GM18868 (cell line): ENCODE results near the gene ACSF3.

Experiments
- ATAC-seq: cut with Tn5 transposase; IDR thresholded peaks from one replicate; pipeline ENCODE4 v1.9.1; 2021; ENCODE audit warnings: mild to moderate bottlenecking, moderate library complexity; ENCODE audit not compliant: unreplicated experiment

The ACSF3 gene

GRCh38 chr16:89142474-89143195 is 49.0 kb downstream of the ACSF3 start:
- no peak for ATAC-seq

GRCh38 chr16:89143201-89143741 is 49.6 kb downstream of the ACSF3 start:
- no peak for ATAC-seq

- ATAC-seq = no peak
Observed at GRCh38 chr16:89143911-89144675, 50.4 kb downstream of the ACSF3 start.

GRCh38 chr16:89144681-89145080 is 51.0 kb downstream of the ACSF3 start:
- ATAC-seq = no peak

GRCh38 chr16:89145406-89146161 is 51.9 kb downstream of the ACSF3 start:
- ATAC-seq = no peak

GRCh38 chr16:89146211-89147005 is 52.8 kb downstream of the ACSF3 start:
- no peak for ATAC-seq

GRCh38 chr16:89147085-89147817 is 53.6 kb downstream of the ACSF3 start:
- ATAC-seq = no peak

- no peak for ATAC-seq
Observed at GRCh38 chr16:89149386-89149785, 55.7 kb downstream of the ACSF3 start.

- no peak for ATAC-seq
Observed at GRCh38 chr16:89150090-89150835, 56.6 kb downstream of the ACSF3 start.

GRCh38 chr16:89150981-89151380 is 57.3 kb downstream of the ACSF3 start:
- no peak for ATAC-seq

- ATAC-seq = no peak
Observed at GRCh38 chr16:89152831-89153700, 59.4 kb downstream of the ACSF3 start.

- no peak for ATAC-seq
Observed at GRCh38 chr16:89153848-89154271, 60.2 kb downstream of the ACSF3 start.

GRCh38 chr16:89154390-89155183 is 60.9 kb downstream of the ACSF3 start:
- ATAC-seq = no peak

GRCh38 chr16:89155184-89155679 is 61.6 kb downstream of the ACSF3 start:
- ATAC-seq = no peak

GRCh38 chr16:89155851-89156739 is 62.4 kb downstream of the ACSF3 start:
- no peak for ATAC-seq
